GM12878 (cell line): Measurements from ENCODE around the gene TMED7. TPM values are rescaled to one million over a fixed set of nuclear protein-coding genes. Genes with fewer than 3 reads are reported as not detected.
"Not testable (repeated sequence)": the region's sequence is repeated elsewhere in the genome, so short reads cannot be mapped to it uniquely, and the experiment has no call there.

Source experiments
- ATAC-seq: fragments of 200-7000 bp; cut with Tn5 transposase; 3 replicates; pipeline ENCODE4 v1.9.1; 2020; ENCODE audit warnings: mild to moderate bottlenecking, moderate library complexity
- BruUV-seq: library from RNA; stranded (reverse); fragments of 400-500 nt; replicated peaks from 2 replicates; lab custom pipeline; 2021; lab: Mats Ljungman, UMichigan
- CTCF ChIA-PET: fragments of 300-600 bp; sonication (Branson Sonifier 250); formaldehyde crosslinking; extraction: SDS; loops from one replicate; lab custom pipeline; 2021; ENCODE audit warnings: inconsistent platforms; lab: Yijun Ruan, JAX
- POLR2A ChIA-PET: fragments of 350-600 bp; formaldehyde crosslinking; extraction: SDS; loops from one replicate; lab custom pipeline; 2021; ENCODE audit warnings: inconsistent platforms; lab: Charles Lee
- RAD21 ChIA-PET: fragments of 300-600 bp; sonication (Branson Sonifier 250); formaldehyde crosslinking; loops from one replicate; lab custom pipeline; 2023; ENCODE audit warnings: antibody characterized with exemption; ENCODE audit not compliant: unreplicated experiment; lab: Charles Lee
- SMC1A ChIA-PET: fragments of 300-600 bp; sonication (Branson Sonifier 250); formaldehyde crosslinking; loops from one replicate; lab custom pipeline; 2023; ENCODE audit not compliant: unreplicated experiment, uncharacterized antibody; lab: Charles Lee
- DNase-seq: peaks from one replicate; pipeline ENCODE4 v3.0.0-alpha.2; 2011; ENCODE audit warnings: low read depth, low spot score
- FAIRE-seq: peaks from 3 replicates; lab custom pipeline; 2011; peaks lifted over from hg19 to GRCh38; lab: Jason Lieb, UNC
- H2AFZ ChIP-seq: 2 replicates; pipeline ENCODE4 v1.6.0; 2011; ENCODE audit warnings: low read depth, low read length, control low read depth; ENCODE audit not compliant: control insufficient read depth
- H3K27ac ChIP-seq: 2 replicates; pipeline ENCODE4 v1.5.1; 2011; ENCODE audit warnings: control low read depth; ENCODE audit not compliant: control insufficient read depth, insufficient read depth
- H3K27me3 ChIP-seq, 2 experiments: replicated peaks in 1 of 2; 2 replicates each; pipeline versions ENCODE4 v1.6.0 to v1.6.1; 2011; ENCODE audit warnings: low read length in 1 of 2; ENCODE audit not compliant: control insufficient read depth in 2 of 2, insufficient read depth in 2 of 2
- H3K36me3 ChIP-seq, 2 experiments: 2 replicates each; pipeline ENCODE4 v1.5.1; 2011; ENCODE audit warnings: low read length in 1 of 2; ENCODE audit not compliant: control insufficient read depth in 2 of 2, insufficient read depth in 2 of 2
- H3K4me1 ChIP-seq: 2 replicates; pipeline ENCODE4 v1.6.1; 2011; ENCODE audit warnings: mild to moderate bottlenecking, low read length, moderate library complexity, mixed read lengths; ENCODE audit not compliant: control insufficient read depth, insufficient read depth
- H3K4me2 ChIP-seq: 2 replicates; pipeline ENCODE4 v1.6.0; 2011; ENCODE audit warnings: control low read depth; ENCODE audit not compliant: control insufficient read depth, insufficient read depth
- H3K4me3 ChIP-seq: fragments of 200-600 bp; sonication (generic); 2 replicates; pipeline ENCODE4 v1.5.1; 2016
- H3K79me2 ChIP-seq: 2 replicates; pipeline ENCODE4 v1.6.0; 2011; ENCODE audit warnings: low read length; ENCODE audit not compliant: control insufficient read depth, insufficient read depth
- H3K9ac ChIP-seq: 2 replicates; pipeline ENCODE4 v1.8.0; 2011; ENCODE audit warnings: low read length, control low read depth, mixed read lengths; ENCODE audit not compliant: control insufficient read depth, insufficient read depth
- H3K9me3 ChIP-seq: replicated peaks from 3 replicates; pipeline ENCODE4 v1.5.1; 2011; ENCODE audit warnings: mild to moderate bottlenecking, low read length; ENCODE audit not compliant: control insufficient read depth, insufficient read depth
- H4K20me1 ChIP-seq: 2 replicates; pipeline ENCODE4 v1.6.0; 2011; ENCODE audit not compliant: control insufficient read depth, insufficient read depth
- BCL11A ChIP-seq: IDR thresholded peaks from 2 replicates; pipeline ENCODE4 v1.6.1; 2011; ENCODE audit warnings: low read depth, low read length
- CBFB ChIP-seq: IDR thresholded peaks from 2 replicates; pipeline ENCODE4 v1.6.1; 2016; ENCODE audit warnings: antibody characterized with exemption, low read depth
- CHD1 ChIP-seq: IDR thresholded peaks from 2 replicates; pipeline ENCODE4 v1.6.1; 2012; ENCODE audit warnings: low read depth, low read length, improper control_type of control experiment
- CHD2 ChIP-seq: IDR thresholded peaks from 2 replicates; pipeline ENCODE4 v1.6.1; 2011; ENCODE audit warnings: low read depth, low read length, improper control_type of control experiment, borderline replicate concordance
- HSF1 ChIP-seq: fragments of 150-350 bp; IDR thresholded peaks from 2 replicates; pipeline ENCODE4 v1.6.1; 2014; ENCODE audit warnings: mild to moderate bottlenecking, low read depth, low read length
- KDM1A ChIP-seq: fragments of 200-600 bp; sonication (generic); IDR thresholded peaks from 2 replicates; pipeline ENCODE4 v1.6.1; 2016; ENCODE audit warnings: borderline replicate concordance
- MTA3 ChIP-seq: IDR thresholded peaks from 2 replicates; pipeline ENCODE4 v1.6.1; 2012; ENCODE audit warnings: low read length, inconsistent platforms, borderline replicate concordance
- NFYB ChIP-seq: IDR thresholded peaks from 2 replicates; pipeline ENCODE4 v1.6.1; 2011; ENCODE audit warnings: low read depth, mild to moderate bottlenecking, low read length, improper control_type of control experiment, moderate library complexity; ENCODE audit not compliant: insufficient read depth
- NR2C2 ChIP-seq: IDR thresholded peaks from 2 replicates; pipeline ENCODE4 v1.6.1; 2011; ENCODE audit warnings: borderline replicate concordance, low read depth; ENCODE audit not compliant: control insufficient read depth, insufficient read length
- PAX5 ChIP-seq: IDR thresholded peaks from 2 replicates; pipeline ENCODE4 v1.6.1; 2011; ENCODE audit warnings: low read depth, low read length, borderline replicate concordance
- RB1 ChIP-seq: fragments of 450-650 bp; formaldehyde crosslinking; IDR thresholded peaks from 2 replicates; pipeline ENCODE4 v1.6.1; 2017; ENCODE audit warnings: mild to moderate bottlenecking, borderline replicate concordance
- SIN3A ChIP-seq: IDR thresholded peaks from 2 replicates; pipeline ENCODE4 v1.6.1; 2012; ENCODE audit warnings: low read depth, low read length, improper control_type of control experiment
- SMAD1 ChIP-seq: fragments of 450-650 bp; IDR thresholded peaks from 2 replicates; pipeline ENCODE4 v1.6.1; 2018; ENCODE audit warnings: mild to moderate bottlenecking, low read depth; ENCODE audit not compliant: partially characterized antibody
- SREBF1 ChIP-seq: IDR thresholded peaks from 2 replicates; pipeline ENCODE4 v1.6.1; 2012; ENCODE audit warnings: mild to moderate bottlenecking, low read length
- STAT3 ChIP-seq: IDR thresholded peaks from 2 replicates; pipeline ENCODE4 v1.6.1; 2011; ENCODE audit warnings: low read depth, low read length, improper control_type of control experiment
- ZNF384 ChIP-seq: IDR thresholded peaks from 2 replicates; pipeline ENCODE4 v1.6.1; 2012; ENCODE audit warnings: low read depth, mild to moderate bottlenecking, low read length, improper control_type of control experiment, borderline replicate concordance
- WGBS: methylation state at CpG from one replicate; pipeline ENCODE4 v1.1.6; 2016; ENCODE audit warnings: low lambda C conversion rate; ENCODE audit not compliant: insufficient replicate concordance, insufficient coverage; ENCODE audit errors: missing lambda C conversion rate; 5-methylcytosine and 5-hydroxymethylcytosine counted together
- in situ Hi-C: fragments of 300-500 bp; cut with MboI; formaldehyde crosslinking; loops from 9 replicates; pipeline ENCODE4 v1.14.3; 2018; ENCODE audit warnings: mixed read lengths
- intact Hi-C: fragments of 100-400 bp; cut with micrococcal nuclease; formaldehyde crosslinking; loops from one replicate; pipeline ENCODE4 v1.14.2; 2022; ENCODE audit not compliant: unreplicated experiment
- polyA plus RNA-seq, 11 experiments: library from polyadenylated mRNA; depleted of rRNA in 4 of 11; unstranded in 6 of 11; stranded (reverse) in 5 of 11; fragments of >200 nt; fragmentation: Nextera tagmentation in 4 of 11; fragmentation: Illumina TruSeq in 1 of 11; extraction: Ambion mirVana in 4 of 11; extraction: Trizol in 1 of 11; gene quantifications; 1 replicate in 1 of 11; 2 replicates in 10 of 11; pipeline versions ENCODE4 v1.2.1 to v1.2.3, GENCODE V29; 2011 to 2016; ENCODE audit warnings: inconsistent platforms in 2 of 11, missing spikeins in 2 of 11, low read depth in 1 of 11
- total RNA-seq, 4 experiments: library from RNA; depleted of rRNA in 3 of 4; stranded (reverse); fragments of >200 nt in 3 of 4; fragmentation: Illumina TruSeq in 1 of 4; extraction: Trizol in 1 of 4; gene quantifications; 2 replicates each; pipeline versions ENCODE4 v1.2.1 to v1.2.3, GENCODE V29; 2013 to 2021

The TMED7 gene
- total and polyA plus RNA-seq, 10 of the 15 experiments (the other 5 are each of a cell fraction or from before 2014, with no cell fraction given), result 8.0 to 37.3 (median 25.2) TPM

GRCh38 chr5:115625579-115626444 is at the start of gene TMED7 (continued):
- peak; percentile 91 for TF ChIP-seq CHD2
- peak; percentile 27; the same call in 1 of the 2 replicates for TF ChIP-seq PAX5
- TF ChIP-seq SREBF1, result no peak
- TF ChIP-seq SIN3A, result peak; percentile 72
- TF ChIP-seq HSF1, result no peak
- peak; percentile 98 for TF ChIP-seq ZNF384
- TF ChIP-seq NFYB, result peak; percentile 78
- no peak for TF ChIP-seq KDM1A
- peak; percentile 23; the same call in 1 of the 2 replicates for TF ChIP-seq BCL11A
- peak; percentile 71 for TF ChIP-seq CBFB
- no peak for TF ChIP-seq CHD1
- 0 out of 2 replicates have a peak, but pooled peaks have one; percentile 21 for TF ChIP-seq RB1
- no peak for TF ChIP-seq STAT3
- no peak for TF ChIP-seq SMAD1
- TF ChIP-seq MTA3, result no peak
- TF ChIP-seq NR2C2, result peak; percentile 65

GRCh38 chr5:115674782-115675181 is 48.9 kb upstream of the TMED7 start:
- H3K36me3 ChIP-seq, H3K4me1 ChIP-seq, H4K20me1 ChIP-seq, H3K27ac ChIP-seq, SMC1A ChIA-PET, POLR2A ChIA-PET, FAIRE-seq, H3K4me2 ChIP-seq, H2AFZ ChIP-seq, H3K27me3 ChIP-seq, RAD21 ChIA-PET, H3K79me2 ChIP-seq, H3K9ac ChIP-seq, H3K4me3 ChIP-seq, intact Hi-C loops, H3K9me3 ChIP-seq, CTCF ChIA-PET, ATAC-seq, in situ Hi-C loops, DNase-seq, BruUV-seq: not testable (repeated sequence)
- 40% methylated on average over 11 of the region's 11 CpGs for WGBS
